CD14-positive monocyte (primary cell): ENCODE results near the gene TRMT2A. TPM values are rescaled to one million over a fixed set of nuclear protein-coding genes. Genes with fewer than 3 reads are reported as not detected.

Experiments used
- DNase-seq, 3 donors: peaks; one replicate each; pipeline ENCODE4 v3.0.0-alpha.2; 2011 to 2022
- H2AFZ ChIP-seq: 2 replicates; pipeline ENCODE4 v1.6.0; 2012; ENCODE audit warnings: mild to moderate bottlenecking, low read depth, low read length, inconsistent platforms; ENCODE audit not compliant: insufficient read depth, poor library complexity, severe bottlenecking
- H3K27ac ChIP-seq, 2 donors: 1 replicate in 1 of 2; 2 replicates in 1 of 2; pipeline ENCODE4 v1.5.1; 2012 to 2013; ENCODE audit warnings: low read length in 2 of 2, control low read depth in 1 of 2, inconsistent platforms in 1 of 2, low read depth in 1 of 2, mild to moderate bottlenecking in 1 of 2
- H3K27me3 ChIP-seq, 2 donors: one replicate each; pipeline versions ENCODE4 v1.6.0 to v1.6.1; 2011 to 2013; ENCODE audit warnings: low read length in 2 of 2; ENCODE audit not compliant: control insufficient read depth in 2 of 2, insufficient read depth in 2 of 2
- H3K36me3 ChIP-seq, 2 donors: replicated peaks in 1 of 2; 1 replicate in 1 of 2; 2 replicates in 1 of 2; pipeline versions ENCODE4 v1.5.1 to v1.6.1; 2012 to 2013; ENCODE audit warnings: low read length in 2 of 2, control low read depth in 1 of 2, inconsistent platforms in 1 of 2, mild to moderate bottlenecking in 1 of 2; ENCODE audit not compliant: insufficient read depth in 2 of 2, control insufficient read depth in 1 of 2
- H3K4me1 ChIP-seq, 2 donors: 1 replicate in 1 of 2; 2 replicates in 1 of 2; pipeline versions ENCODE4 v1.5.1 to v1.6.1; 2012 to 2013; ENCODE audit warnings: low read length in 2 of 2, control low read depth in 1 of 2, inconsistent platforms in 1 of 2, mild to moderate bottlenecking in 1 of 2, moderate library complexity in 1 of 2; ENCODE audit not compliant: insufficient read depth in 2 of 2, control insufficient read depth in 1 of 2
- H3K4me2 ChIP-seq: replicated peaks from 2 replicates; pipeline ENCODE3; 2012; ENCODE audit warnings: low read length, moderate library complexity, mild to moderate bottlenecking; ENCODE audit not compliant: poor library complexity, severe bottlenecking; ENCODE audit errors: extremely low read depth
- H3K4me3 ChIP-seq, 3 experiments: fragments of 200-600 bp in 1 of 3; sonication (generic) in 1 of 3; replicated peaks in 1 of 3; 1 replicate in 2 of 3; 2 replicates in 1 of 3; pipeline ENCODE4 v1.5.1; 2011 to 2013; ENCODE audit warnings: low read length in 3 of 3, mild to moderate bottlenecking in 3 of 3, control low read depth in 2 of 3, low read depth in 2 of 3, inconsistent platforms in 1 of 3, moderate library complexity in 1 of 3
- H3K79me2 ChIP-seq: 2 replicates; pipeline ENCODE4 v1.6.0; 2012; ENCODE audit warnings: mild to moderate bottlenecking, control low read depth, inconsistent platforms, low read length, moderate library complexity; ENCODE audit not compliant: insufficient read depth
- H3K9ac ChIP-seq: 2 replicates; pipeline ENCODE4 v1.6.0; 2017; ENCODE audit warnings: low read length, mild to moderate bottlenecking; ENCODE audit not compliant: insufficient read depth, poor library complexity, severe bottlenecking
- H3K9me3 ChIP-seq, 2 donors: replicated peaks in 1 of 2; 1 replicate in 1 of 2; 2 replicates in 1 of 2; pipeline versions ENCODE4 v1.5.1 to v1.6.1; 2012 to 2013; ENCODE audit warnings: low read length in 2 of 2, control low read depth in 1 of 2; ENCODE audit not compliant: control insufficient read depth in 1 of 2, insufficient read depth in 1 of 2
- H4K20me1 ChIP-seq: 2 replicates; pipeline ENCODE4 v1.6.0; 2012; ENCODE audit warnings: mild to moderate bottlenecking, low read length, control low read depth, moderate library complexity; ENCODE audit not compliant: insufficient read depth
- H3K27ac Mint-ChIP-seq, 7 donors: one replicate each; pipeline ENCODE4 v1.8.0; 2020; ENCODE audit warnings: mild to moderate bottlenecking in 7 of 7, mixed read lengths in 7 of 7, moderate library complexity in 6 of 7, inconsistent platforms in 2 of 7
- H3K27me3 Mint-ChIP-seq, 3 donors: one replicate each; pipeline ENCODE4 v1.8.0; 2021 to 2022; ENCODE audit warnings: low read depth in 3 of 3, mild to moderate bottlenecking in 3 of 3, mixed read lengths in 3 of 3, moderate library complexity in 3 of 3, inconsistent platforms in 1 of 3
- H3K36me3 Mint-ChIP-seq, 2 donors: one replicate each; pipeline ENCODE4 v1.8.0; 2020; ENCODE audit warnings: mixed read lengths in 2 of 2, inconsistent platforms in 1 of 2, mild to moderate bottlenecking in 1 of 2
- H3K4me1 Mint-ChIP-seq: one replicate; pipeline ENCODE4 v1.8.0; 2020; ENCODE audit warnings: mild to moderate bottlenecking, mixed read lengths
- H3K4me3 Mint-ChIP-seq, 2 donors: one replicate each; pipeline ENCODE4 v1.8.0; 2020; ENCODE audit warnings: mild to moderate bottlenecking in 2 of 2, mixed read lengths in 2 of 2, moderate library complexity in 1 of 2
- H3K9me3 Mint-ChIP-seq, 7 donors: one replicate each; pipeline ENCODE4 v1.8.0; 2020 to 2022; ENCODE audit warnings: mixed read lengths in 7 of 7, mild to moderate bottlenecking in 6 of 7, moderate library complexity in 6 of 7, inconsistent platforms in 2 of 7
- WGBS: methylation state at CpG from one replicate; pipeline ENCODE4 v1.1.5; 2013; ENCODE audit warnings: missing lambda C conversion rate; ENCODE audit not compliant: insufficient coverage; 5-methylcytosine and 5-hydroxymethylcytosine counted together
- intact Hi-C, 2 donors: fragments of 100-400 bp; cut with micrococcal nuclease; formaldehyde crosslinking; loops; one replicate each; pipeline versions ENCODE4 v1.15.0 to v1.15.1; 2023
- polyA plus RNA-seq, 3 donors: library from polyadenylated mRNA; depleted of rRNA in 1 of 3; unstranded in 2 of 3; stranded (reverse) in 1 of 3; fragments of 300-500 nt in 2 of 3; fragments of >200 nt in 1 of 3; fragmentation: Illumina TruSeq in 2 of 3; gene quantifications; 1 replicate in 2 of 3; 2 replicates in 1 of 3; pipeline ENCODE4 v1.2.3, GENCODE V29; 2012 to 2021
- TF ChIP-seq, protein P1 (sequence below): fragments of 200-600 bp; IDR thresholded peaks from one replicate; pipeline ENCODE4 v1.8.0; 2022; ENCODE audit warnings: antibody characterized with exemption, mild to moderate bottlenecking

The TRMT2A gene
- polyA plus RNA-seq, 3 donors: 20.1 to 121 (median 23.5) TPM

DNA sequence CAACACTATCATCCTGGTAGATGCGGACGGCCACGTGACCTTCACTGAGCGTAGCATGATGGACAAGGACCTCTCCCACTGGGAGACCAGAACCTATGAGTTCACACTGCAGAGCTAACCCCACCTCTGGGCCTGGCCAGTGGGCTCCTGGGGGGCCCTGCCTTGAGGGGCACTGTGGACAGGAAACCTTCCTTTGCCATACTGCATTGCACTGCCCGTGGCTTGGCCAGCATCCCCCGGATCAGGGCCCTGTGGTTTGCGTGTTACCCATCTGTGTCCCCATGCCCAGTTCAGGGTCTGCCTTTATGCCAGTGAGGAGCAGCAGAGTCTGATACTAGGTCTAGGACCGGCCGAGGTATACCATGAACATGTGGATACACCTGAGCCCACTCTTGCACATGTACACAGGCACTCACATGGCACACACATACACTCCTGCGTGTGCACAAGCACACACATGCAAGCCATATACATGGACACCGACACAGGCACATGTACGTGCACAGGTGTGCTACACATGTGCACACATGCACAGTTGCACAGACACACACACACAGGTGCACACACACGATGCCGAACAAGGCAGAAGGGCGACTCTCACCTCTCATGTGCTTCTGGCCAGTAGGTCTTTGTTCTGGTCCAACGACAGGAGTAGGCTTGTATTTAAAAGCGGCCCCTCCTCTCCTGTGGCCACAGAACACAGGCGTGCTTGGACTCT, 52.3 kb downstream of the TRMT2A start:
- H3K4me2 ChIP-seq: no peak overlapping the region
- no peaks in the 10 kb centered on the region for H3K9me3 ChIP-seq
- no peaks in the 10 kb centered on the region for H3K4me1 ChIP-seq
- DNase-seq: no peak
- intact Hi-C loops: no loop called here
- H3K4me3 ChIP-seq: no peak overlapping the region
- no peak overlapping the region for H2AFZ ChIP-seq
- Mint-ChIP-seq H3K36me3 (peaks cover 38 to 57% of the 10 kb centered on the region in 2 donors), H3K9me3 (no peaks in the 10 kb centered on the region), H3K27ac (no peak overlapping the region), H3K4me3 (no peak overlapping the region), H3K4me1 (no peaks in the 10 kb centered on the region), H3K27me3 (no peaks in the 10 kb centered on the region)
- H4K20me1 ChIP-seq: peaks cover 22% of the 10 kb centered on the region
- H3K27me3 ChIP-seq: no peaks in the 10 kb centered on the region
- H3K79me2 ChIP-seq: no peaks in the 10 kb centered on the region
- peaks cover 44 to 62% of the 10 kb centered on the region in 2 donors for H3K36me3 ChIP-seq
- 90% methylated on average over 18 of the region's 18 CpGs for WGBS
- TF ChIP-seq, protein P1, sequence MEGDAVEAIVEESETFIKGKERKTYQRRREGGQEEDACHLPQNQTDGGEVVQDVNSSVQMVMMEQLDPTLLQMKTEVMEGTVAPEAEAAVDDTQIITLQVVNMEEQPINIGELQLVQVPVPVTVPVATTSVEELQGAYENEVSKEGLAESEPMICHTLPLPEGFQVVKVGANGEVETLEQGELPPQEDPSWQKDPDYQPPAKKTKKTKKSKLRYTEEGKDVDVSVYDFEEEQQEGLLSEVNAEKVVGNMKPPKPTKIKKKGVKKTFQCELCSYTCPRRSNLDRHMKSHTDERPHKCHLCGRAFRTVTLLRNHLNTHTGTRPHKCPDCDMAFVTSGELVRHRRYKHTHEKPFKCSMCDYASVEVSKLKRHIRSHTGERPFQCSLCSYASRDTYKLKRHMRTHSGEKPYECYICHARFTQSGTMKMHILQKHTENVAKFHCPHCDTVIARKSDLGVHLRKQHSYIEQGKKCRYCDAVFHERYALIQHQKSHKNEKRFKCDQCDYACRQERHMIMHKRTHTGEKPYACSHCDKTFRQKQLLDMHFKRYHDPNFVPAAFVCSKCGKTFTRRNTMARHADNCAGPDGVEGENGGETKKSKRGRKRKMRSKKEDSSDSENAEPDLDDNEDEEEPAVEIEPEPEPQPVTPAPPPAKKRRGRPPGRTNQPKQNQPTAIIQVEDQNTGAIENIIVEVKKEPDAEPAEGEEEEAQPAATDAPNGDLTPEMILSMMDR: no peak
- H3K9ac ChIP-seq: no peak overlapping the region
- H3K27ac ChIP-seq: no peak overlapping the region

DNA sequence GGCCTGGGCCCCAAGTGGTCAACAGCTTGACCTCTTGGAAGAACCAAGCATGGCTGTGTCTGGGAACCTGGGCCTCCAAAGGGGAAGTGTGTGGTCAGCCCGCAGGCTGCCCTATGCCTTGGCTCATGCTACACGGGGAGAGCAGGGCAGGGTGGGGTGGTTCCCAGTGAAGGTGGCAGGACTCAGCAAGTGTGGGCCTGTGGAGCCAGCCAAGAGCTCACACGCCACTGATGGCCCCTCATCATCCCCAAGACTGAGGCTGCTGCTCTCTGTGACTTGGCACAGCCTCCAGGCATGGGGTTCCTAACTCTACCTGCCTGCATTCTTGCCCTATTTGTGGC, 52.9 kb downstream of the TRMT2A start:
- peaks cover 44 to 63% of the 10 kb centered on the region in 2 donors for H3K36me3 Mint-ChIP-seq
- DNase-seq: no peak
- no peaks in the 10 kb centered on the region for H3K9me3 ChIP-seq
- H3K36me3 ChIP-seq: peaks cover 45 to 66% of the 10 kb centered on the region in 2 donors
- H3K9me3 Mint-ChIP-seq: no peaks in the 10 kb centered on the region
- no peaks in the 10 kb centered on the region for H3K4me1 ChIP-seq
- no peak overlapping the region for H3K9ac ChIP-seq
- H3K4me3 Mint-ChIP-seq: no peak overlapping the region
- no peak overlapping the region for H3K4me2 ChIP-seq
- peaks cover 27% of the 10 kb centered on the region for H4K20me1 ChIP-seq
- H3K4me1 Mint-ChIP-seq: no peaks in the 10 kb centered on the region
- H3K79me2 ChIP-seq: no peaks in the 10 kb centered on the region
- H3K27ac ChIP-seq: no peak overlapping the region
- TF ChIP-seq, protein P1: no peak
- 53% methylated on average over 3 of the region's 3 CpGs for WGBS
- intact Hi-C loops: no loop called here
- H3K27ac Mint-ChIP-seq: peak overlapping the region in 1 of 7 donors; percentile 20
- no peaks in the 10 kb centered on the region for H3K27me3 ChIP-seq
- no peak overlapping the region for H3K4me3 ChIP-seq
- no peaks in the 10 kb centered on the region for H3K27me3 Mint-ChIP-seq
- H2AFZ ChIP-seq: no peak overlapping the region
